Renal cortical epithelial cell (primary cell): ENCODE data around the gene GPD1. TPM values are rescaled to one million over a fixed set of nuclear protein-coding genes. Genes with fewer than 3 reads are reported as not detected.
A peak's percentile ranks its signal among the peaks of the same experiment; 100 is the strongest.

Experiments
- DNase-seq: peaks from one replicate; pipeline ENCODE4 v3.0.0-alpha.2; 2011; ENCODE audit warnings: low read depth
- total RNA-seq: library from RNA; depleted of rRNA; stranded (reverse); fragments of >200 nt; gene quantifications from 2 replicates; pipeline ENCODE4 v1.2.3, GENCODE V29; 2014

GPD1 gene
- 0.69 and 0.70 TPM in 2 replicates for total RNA-seq

DNA sequence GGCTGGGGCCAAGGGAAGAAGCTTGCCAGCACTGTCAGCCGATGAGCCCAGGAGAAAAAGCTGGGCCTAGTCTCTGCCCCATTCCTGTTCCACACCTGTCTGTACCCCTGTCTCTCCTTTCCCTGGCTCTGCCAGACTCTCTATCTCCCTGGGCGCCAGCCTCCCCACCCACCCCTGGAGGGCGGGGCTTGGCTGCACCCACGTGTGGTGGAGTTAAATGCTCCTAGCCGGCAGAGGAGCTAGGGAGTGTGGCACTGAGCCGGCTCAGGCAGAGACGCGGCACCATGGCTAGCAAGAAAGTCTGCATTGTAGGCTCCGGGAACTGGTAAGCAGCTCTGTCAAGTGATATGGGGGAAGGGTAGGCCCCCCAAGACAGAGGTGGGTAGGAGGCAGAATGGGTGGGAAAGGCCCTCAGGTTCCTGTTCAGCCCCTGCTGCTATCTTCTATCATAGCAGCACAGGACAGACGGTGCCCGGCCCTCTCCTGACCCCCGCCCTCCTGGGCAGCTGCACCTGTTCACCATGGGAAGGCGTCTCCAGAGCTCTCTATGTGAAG, at the start of gene GPD1:
Gene GPD1, plus strand, starts transcription at position 242 of the 555 bp plus-strand sequence. Its CDS starts 43 bp downstream, at position 285.
- DNase-seq: peak; percentile 50

DNA sequence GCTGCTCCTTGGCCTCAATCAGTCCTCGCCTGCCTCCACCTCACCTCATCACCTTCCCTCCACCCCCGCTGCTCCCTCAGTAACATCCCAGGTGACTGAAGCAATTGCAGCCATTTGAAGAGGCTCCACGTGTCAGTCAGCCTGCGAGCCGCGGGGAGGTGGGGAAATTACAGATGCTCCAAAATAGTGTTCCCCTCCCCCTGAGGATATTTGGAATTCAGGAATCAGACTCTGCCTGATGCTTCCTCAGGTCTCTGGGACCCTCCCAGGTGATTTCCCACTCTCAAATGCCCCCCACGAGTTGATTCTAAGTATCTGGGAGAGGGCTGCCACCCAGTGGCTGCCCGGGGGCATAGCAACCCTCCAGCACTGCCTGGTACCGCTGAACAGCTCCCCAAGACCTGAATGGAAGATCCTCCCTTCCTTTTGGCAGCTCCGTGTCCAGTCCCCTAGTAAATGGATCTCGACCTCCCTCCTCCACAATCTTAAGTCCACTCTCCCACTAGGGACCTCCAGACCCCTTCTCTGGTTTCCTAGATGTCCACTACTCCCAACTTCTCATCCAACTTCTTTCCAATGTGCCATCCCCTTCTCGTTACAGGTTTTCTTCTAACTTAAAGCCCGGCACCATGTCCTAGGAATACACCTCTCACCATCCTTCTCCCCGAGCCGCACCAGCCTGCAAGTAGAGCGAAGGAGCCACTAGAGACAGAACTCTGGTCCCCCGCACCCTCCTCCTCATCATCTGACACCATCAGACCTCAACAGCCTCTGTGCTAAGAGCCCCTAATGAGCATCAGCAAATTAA, 47.8 kb upstream of the GPD1 start:
- DNase-seq: peak; percentile 32

DNA sequence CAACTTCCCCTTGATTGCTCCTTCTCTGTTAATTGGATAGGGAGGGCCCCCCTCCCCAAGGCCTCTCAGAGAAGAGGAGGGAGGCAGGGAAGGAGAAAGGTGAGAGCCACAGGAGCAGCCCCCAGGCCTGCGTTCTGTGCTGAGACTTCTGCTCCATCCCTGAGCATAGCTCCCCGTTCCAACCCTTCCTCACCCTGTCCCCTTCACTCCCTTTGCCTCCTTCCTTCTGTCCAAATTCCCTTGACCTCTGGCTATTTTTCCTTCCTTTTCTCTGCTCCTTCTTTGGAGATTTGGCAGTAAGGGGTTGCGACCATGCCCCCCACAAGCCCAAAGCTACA, 47.2 kb upstream of the GPD1 start:
- no peak for DNase-seq

DNA sequence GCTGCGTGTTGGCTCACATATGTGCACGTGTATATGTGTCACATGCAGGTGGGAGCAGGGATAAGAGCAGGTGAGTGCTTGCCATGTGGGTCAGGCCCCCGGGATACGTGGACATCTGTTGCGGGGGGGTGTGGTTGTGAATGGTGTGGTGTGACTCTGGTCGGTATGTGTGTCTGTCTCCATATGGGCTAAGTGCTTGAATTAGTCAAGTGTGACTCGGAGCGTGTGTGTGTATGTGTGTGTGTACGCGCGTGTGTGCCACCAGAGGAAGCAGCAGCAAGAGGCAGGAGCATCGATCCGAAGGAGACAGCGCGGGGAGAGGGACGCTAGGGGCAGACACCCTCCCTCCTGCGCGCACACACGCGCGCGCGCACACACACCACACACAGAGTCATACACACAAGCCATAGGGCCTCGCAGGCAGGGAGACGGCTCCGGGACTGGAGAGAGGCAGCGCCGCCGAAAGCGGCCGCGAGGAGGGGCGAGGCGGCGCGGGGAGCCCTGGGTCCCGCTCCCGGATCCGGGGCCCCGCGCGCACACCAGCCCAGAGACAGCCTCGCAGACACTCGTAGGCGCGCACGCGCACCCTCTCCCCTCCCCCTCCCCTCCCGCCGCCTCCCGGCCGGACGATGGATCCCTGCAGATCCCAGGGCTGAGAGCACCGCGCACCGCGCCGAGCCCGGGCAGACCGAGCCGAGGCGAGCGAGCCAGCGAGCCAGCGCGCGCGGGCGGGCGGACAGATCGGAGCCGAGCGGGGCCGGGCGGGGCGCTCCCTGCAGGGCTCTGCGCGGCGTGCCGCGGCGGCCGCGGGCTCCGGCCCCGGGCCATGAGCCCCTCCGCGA, 46.6 kb upstream of the GPD1 start, which contains the start of gene ASIC1:
Gene ASIC1, plus strand, starts transcription at position 597 of the 842 bp plus-strand sequence. CDS start 1,171 bp downstream, outside the sequence.
- peak; percentile 17 for DNase-seq

DNA sequence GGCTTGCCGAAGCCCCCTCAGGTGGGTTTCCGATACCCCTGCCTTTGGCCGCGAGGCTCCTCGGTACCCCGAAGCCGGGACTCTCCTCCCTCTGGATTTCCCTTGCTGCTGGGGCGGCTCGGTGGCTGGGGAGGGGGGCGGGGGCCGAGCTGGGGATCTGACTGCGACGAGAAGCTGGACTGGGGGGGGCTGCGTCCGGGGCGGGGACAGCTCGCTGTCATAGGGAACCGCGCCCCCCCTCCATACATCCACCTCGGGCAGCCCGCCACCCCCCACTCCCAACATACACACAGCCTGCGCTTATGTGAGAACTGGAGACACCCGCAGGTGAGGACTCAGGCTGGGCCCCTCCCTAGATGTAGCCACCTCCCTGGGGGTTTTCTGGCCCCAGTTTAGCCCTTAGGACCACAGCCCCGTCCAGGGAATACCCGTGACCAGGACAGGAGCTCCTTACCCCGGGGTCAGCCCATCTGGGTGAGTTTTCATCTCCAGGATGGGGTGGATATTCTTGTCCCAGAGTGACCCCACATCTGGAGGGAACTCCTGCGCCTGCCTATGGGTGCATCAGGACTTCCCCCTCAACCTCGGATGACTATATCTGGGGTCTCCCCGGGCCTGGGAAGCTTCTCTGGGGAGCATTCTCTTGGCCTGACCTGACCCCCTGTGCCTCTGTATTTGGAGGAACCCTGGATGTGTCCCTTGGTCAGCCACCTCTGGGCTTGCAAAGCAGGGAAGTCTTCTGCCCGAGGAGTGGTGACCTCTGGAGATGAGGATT, 45.7 kb upstream of the GPD1 start:
- DNase-seq: no peak

DNA sequence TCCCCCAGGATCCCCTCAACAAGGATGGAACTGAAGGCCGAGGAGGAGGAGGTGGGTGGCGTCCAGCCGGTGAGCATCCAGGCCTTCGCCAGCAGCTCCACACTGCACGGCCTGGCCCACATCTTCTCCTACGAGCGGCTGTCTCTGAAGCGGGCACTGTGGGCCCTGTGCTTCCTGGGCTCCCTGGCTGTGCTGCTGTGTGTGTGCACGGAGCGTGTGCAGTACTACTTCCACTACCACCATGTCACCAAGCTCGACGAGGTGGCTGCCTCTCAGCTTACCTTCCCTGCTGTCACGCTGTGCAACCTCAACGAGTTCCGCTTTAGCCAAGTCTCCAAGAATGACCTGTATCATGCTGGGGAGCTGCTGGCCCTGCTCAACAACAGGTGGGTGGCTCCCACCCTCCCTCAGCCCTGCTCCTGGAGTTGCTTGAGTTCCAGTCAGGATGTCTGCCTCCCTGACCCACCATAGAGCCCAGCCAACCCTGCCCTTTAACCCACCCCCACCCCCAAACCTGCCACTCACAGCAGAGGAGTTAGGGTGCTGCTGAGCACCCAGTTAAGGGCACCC, 45.0 kb upstream of the GPD1 start:
- DNase-seq: no peak

DNA sequence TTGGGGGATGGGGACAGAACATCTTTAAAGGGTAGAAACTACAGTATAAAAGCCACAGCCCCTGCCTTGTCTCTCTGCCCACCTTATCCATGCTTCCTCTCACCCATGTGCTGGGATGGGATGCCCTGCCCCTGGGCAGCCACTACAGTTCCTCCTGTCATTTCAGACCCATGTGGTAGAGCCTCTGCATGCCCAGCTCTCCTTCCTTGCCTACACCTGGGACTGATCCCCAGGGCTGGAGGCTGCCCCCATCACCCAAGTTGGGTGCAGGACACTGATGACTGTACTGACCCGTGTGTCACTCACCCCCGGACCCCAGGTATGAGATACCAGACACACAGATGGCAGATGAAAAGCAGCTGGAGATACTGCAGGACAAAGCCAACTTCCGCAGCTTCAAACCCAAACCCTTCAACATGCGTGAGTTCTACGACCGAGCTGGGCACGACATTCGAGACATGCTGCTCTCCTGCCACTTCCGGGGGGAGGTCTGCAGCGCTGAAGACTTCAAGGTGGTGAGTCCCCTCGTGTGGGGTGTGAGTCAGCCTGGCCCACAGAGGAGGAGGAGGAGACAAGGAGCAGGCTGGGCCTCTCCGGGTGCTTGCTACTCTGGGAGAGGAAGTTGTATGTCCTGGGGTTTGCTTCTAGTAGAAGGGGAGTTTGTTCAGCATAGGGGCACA, 44.2 kb upstream of the GPD1 start:
- no peak for DNase-seq

DNA sequence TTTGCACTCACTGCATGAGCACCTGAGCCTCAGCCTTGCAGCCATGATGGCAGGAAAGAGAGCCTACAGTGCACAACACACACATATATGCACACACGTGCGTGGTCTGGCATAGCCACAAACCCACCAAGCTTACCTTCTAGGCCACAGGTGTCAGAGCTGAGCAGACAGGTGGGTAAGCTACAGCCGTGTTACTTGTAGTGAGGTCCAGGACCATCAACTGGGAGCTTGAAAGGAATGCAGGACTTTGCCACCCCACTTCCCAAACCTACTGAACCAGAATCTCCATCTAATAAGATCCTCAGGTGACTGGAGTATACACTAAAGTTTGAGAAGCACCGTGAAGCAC, 43.7 kb upstream of the GPD1 start:
- DNase-seq: no peak

DNA sequence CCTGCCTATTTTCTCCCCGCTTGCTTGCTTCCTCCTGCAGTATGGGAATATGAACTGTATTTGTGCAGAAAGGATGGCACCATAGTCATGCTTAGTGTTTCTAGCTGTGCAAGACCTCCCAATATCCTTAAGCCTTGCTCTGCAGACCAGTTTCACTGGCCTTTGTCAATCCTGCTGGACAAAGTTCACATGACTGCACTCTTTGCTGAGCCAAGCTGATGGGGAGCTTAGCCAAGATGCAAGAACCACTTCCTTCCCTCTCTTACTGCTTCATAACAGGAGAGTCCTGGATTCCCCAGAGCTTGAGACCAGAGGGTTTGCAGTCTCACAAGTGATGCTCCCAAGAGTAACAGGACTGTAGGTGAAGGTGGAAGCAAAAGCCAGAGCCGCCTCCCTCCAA, 42.6 kb upstream of the GPD1 start:
- DNase-seq: no peak

DNA sequence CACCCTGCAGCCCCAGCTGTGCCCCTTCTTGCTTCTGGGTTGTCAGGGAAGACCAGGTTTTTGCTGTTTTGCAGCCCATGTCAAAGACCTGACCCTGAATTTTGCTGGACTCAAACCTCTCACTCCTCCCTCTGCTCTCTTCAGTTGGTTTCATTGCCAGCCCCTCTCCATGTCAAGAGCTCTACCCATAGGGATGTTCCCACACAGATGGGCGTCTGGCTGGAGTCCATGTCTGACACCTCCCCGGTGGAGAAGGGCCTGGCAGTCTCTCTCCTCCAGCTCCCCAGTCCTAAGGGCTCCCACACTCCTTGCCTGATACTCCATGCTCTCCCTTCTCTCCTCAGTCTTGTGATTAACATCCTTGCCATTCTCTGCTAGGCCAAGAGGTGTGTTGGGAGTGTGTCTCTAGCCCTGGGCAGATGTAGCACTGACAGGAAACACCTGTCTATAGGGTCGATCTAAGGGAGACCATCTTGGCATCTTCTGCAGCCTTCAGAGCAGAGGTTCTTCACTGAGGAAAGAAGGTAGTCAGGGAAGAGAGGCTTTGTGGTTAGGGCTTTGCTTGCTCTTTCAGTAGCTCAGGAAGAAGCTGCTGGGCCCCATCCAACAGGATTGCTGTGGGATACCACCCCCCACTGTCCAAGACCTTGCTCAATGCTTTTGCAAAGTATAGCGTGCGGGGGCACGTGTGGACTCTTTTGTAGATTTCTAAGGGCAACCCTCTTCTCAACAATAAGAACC, 41.7 kb upstream of the GPD1 start:
- no peak for DNase-seq

DNA sequence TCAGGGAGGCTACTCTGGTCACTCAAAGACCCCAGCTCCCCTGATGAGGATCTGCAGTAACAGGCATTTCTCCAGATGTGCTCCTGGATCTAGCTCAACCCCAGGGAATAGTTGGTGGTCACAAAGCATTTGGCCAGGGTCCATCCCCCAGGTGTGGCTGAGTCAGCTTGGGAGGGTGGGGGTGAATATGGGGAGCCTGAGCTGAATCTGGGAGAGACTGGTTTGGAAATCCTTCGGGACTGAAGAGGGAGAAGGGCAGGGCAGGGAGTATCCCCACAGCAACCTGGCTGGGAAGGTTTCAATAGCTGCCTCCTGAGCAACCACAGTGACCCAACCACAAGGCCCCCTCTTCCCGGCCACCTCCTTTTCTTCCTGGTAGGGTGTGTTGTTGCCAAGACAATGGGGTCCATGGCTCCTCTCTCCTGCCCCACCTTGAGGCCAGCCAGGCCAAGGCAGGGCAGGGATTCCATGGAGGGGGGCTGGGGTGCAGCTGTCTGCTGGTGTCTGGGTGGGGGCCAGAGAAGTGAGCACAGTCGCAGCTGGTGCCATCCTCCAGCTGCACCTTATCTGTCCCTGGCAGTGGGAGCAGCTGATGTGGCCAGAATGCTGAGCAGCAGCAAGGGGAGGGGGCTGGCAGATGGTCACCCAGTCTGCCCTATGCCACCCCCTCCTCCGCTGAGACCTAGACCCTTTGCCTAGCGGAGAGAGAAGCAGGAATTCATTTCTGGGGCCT, 40.9 kb upstream of the GPD1 start:
- DNase-seq: peak; percentile 28

DNA sequence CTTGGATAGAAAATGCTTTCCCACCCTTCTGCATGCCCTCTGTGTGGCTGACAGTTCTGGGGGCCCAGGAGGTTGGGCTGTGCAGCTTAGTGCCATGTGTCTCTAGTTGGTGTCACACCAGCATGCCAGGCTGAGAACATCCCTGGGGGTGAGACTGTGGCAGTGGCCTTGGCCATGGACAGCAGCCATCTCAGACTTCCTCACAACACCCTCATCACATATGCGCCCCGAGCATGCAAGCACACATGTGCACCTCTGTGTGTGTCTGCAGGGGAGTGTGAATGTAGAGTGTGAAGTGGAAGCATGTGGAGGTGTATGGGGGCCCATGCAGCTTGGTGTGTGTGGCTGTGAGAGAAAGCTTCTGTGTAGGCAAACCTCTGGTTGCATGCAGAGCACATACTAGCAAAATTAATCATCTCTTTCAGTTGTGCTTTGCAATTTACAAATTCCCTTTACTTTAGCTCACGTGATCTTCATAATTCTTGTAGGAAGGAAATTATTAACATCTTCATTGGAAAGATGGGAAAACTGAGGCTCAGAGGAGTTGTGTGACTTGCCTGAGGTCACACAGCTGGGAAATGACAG, 38.0 kb upstream of the GPD1 start:
- no peak for DNase-seq

DNA sequence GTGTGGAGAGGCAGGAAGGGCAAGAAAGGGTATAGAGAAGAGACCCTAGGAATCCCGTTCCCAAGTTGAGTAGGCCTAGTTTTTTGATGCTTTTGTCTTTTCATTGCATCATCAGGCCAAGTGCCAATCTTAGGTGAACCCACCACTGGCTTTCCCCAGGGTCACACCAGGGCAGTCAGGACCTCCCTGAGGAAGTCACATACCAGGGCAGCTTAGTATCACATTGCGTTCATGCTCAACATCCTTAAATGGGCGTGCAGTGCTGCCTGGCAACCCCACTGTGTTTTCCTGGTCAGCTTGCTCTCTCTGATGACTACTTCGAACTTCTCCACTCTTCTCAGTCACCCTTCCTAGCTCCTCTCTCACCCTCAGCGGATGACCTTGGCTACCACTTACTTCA, 37.4 kb upstream of the GPD1 start:
- DNase-seq: peak; percentile 90

DNA sequence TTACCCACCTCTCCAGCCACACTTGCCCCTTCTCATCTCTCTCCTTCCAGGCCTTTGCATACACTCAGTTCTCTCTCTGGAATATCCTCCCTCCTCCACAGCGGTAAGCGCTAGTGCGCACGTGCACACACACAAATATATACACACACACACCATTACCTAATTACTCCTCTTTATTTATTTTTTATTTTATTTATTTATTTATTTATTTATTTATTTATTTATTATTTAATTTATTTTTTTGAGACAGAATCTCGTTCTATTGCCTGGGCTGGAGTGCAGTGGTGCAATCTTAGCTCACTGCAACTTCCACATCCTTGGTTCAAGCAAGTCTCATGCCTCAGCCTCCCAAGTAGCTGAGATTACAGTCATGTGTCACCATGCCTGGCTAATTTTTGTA, 34.7 kb upstream of the GPD1 start:
- DNase-seq: no peak

DNA sequence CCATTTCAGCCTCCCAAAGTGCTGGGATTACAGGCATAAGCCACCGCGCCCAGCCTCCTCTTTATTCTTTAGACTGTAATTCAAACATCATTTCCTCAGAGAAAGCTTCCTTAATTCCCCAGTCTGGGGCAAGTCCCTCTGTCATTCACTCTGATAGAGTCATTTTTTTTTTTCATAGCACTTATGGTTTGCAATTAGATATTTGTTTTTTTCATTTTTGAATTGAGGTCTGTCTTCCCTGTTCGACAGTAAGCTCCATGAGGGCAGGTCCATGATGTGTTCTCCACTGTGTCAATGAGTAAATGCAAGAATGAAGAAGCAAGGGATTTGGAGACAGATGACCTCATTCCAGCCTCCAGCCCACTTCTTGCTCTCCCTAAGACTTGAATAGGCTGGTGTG, 34.3 kb upstream of the GPD1 start:
- DNase-seq: no peak

DNA sequence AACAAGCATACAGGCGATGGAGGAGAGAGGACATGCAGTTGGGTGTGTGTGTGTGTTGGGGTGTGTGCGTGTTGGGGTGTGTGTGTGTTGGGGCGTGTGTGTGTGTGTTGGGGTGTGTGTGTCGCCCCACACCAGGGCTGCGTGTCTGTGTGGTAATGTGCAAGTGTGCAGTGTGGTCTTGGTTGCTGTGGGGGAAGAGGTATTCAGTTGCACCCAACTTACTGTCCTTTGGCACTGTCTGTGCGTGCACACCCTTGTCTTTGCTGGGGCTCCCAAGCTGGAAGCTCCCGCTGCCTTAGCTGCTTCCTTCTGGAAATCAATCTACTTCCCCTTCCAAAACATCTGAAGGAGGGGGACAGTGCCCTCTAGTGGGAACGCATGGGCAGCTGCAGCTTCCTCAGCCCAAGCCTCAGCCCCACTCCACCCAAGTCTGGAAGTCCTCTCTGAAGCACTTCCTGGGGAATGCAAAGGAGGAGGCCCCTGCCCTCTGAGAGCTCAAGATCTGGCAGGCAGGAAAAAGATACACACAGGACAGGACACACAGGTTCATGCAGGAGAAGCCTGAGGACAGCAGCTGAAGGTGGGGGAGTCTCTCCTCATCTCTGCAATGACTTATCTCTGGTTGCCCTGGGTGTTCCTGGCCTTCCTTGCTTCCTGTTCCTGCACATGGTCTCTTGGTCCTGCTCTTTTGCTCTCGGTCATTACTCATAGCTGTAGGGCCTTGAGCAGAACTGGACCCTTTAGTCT, 33.3 kb upstream of the GPD1 start:
- peak; percentile 71 for DNase-seq

DNA sequence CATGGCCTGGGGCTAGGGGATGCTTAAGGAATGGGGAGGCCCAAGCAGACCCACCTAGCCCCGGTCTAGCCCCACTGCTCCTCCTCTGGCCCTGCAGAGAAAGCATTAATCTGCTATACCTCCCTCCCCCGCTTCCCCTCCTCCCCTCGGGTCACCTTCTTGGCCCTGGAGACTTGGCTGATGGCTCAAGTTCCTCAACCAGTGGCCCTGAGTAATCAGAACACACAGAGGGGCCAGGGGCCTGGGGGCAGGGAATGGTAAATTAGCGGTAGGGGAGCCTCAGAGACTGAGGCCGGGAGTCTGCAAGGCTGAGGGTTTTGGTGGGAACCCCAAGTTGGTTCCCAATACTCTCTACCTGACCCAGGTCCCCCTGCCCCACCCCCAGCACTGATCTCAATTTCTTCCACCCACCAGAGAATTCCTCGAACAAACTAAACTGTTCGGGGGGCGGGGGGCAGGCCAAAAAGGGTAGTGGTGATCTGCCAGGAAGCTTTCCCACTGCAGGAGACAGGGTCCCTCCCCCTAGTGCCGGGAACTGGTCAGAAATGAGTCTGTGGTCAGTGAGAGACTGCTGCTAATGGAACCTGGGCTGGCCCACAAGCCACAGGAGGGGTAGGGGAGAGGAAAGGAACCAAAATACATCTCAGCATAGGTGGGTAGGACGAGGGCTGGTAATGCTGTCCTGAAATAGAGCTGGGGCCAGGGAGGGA, 31.5 kb upstream of the GPD1 start:
- DNase-seq: no peak

DNA sequence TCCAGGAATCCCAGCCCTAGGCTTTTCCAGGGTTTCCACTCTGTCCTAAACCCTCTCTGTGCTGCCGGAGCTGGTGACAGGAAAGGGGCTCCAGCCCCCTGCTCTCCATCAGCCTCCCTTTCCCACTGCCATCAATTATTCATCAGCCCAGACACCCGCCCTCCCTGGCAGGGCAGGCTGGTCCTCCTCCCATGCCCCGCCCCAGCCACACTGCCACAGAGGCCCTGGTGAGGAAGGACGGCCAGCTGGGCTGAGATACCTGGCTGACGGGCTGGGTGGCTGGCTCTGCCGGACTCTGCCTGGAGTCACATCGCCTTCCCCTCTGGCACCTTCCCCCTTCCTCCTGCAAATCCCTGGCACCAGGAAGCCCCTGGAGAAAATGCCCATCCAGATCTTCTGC, 30.6 kb upstream of the GPD1 start:
- no peak for DNase-seq
